WI38 (cell line): Measurements from ENCODE around the gene NXPE3.

ENCODE experiments used
- H3K4me3 ChIP-seq: 2 replicates; pipeline ENCODE4 v1.5.1; 2011; ENCODE audit warnings: low read depth, mild to moderate bottlenecking, control low read depth, low read length
- CTCF ChIP-seq: IDR thresholded peaks from 2 replicates; pipeline ENCODE4 v1.5.1; 2012; ENCODE audit warnings: low read depth, mild to moderate bottlenecking, control low read depth, low read length

Gene NXPE3

GRCh38 chr3:101814835-101815234 is 35.8 kb downstream of the NXPE3 start:
- H3K4me3 ChIP-seq: no peak overlapping the region
- TF ChIP-seq CTCF: no peak

- no peak overlapping the region for H3K4me3 ChIP-seq
- no peak for TF ChIP-seq CTCF
Observed at GRCh38 chr3:101816215-101817149, 37.5 kb downstream of the NXPE3 start.

GRCh38 chr3:101817992-101818391 is 39.0 kb downstream of the NXPE3 start:
- TF ChIP-seq CTCF: no peak
- H3K4me3 ChIP-seq: no peak overlapping the region

GRCh38 chr3:101819649-101820206 is 40.7 kb downstream of the NXPE3 start:
- H3K4me3 ChIP-seq: no peak overlapping the region
- TF ChIP-seq CTCF: no peak

GRCh38 chr3:101821503-101821902 is 42.5 kb downstream of the NXPE3 start:
- TF ChIP-seq CTCF: no peak
- no peak overlapping the region for H3K4me3 ChIP-seq

GRCh38 chr3:101823525-101823924 is 44.5 kb downstream of the NXPE3 start:
- no peak for TF ChIP-seq CTCF
- H3K4me3 ChIP-seq: no peak overlapping the region

GRCh38 chr3:101824702-101825101 is 45.7 kb downstream of the NXPE3 start:
- no peak overlapping the region for H3K4me3 ChIP-seq
- no peak for TF ChIP-seq CTCF
